Sigmoid colon (tissue), 4 donors: ENCODE data around the gene EEFSEC.

ENCODE experiments used
- CTCF ChIP-seq, 4 experiments: fragments of 450-650 bp in 3 of 4; fragments of 200-600 bp in 1 of 4; IDR thresholded peaks; one replicate each; pipeline ENCODE4 v1.5.1; 2016 to 2019; ENCODE audit warnings: antibody characterized with exemption in 4 of 4, mild to moderate bottlenecking in 3 of 4, moderate library complexity in 2 of 4
- POLR2A ChIP-seq, 2 donors: fragments of 450-650 bp; IDR thresholded peaks; one replicate each; pipeline ENCODE4 v1.6.1; 2016; ENCODE audit warnings: antibody characterized with exemption in 2 of 2, mild to moderate bottlenecking in 2 of 2, moderate library complexity in 2 of 2
- POLR2AphosphoS5 ChIP-seq, 4 donors: sonication (generic); formaldehyde crosslinking; IDR thresholded peaks; one replicate each; pipeline ENCODE4 v1.6.1; 2017; ENCODE audit warnings: antibody characterized with exemption in 4 of 4

- TF ChIP-seq CTCF (IDR thresholded peaks at IDR 0.05): no peak
- no peak for TF ChIP-seq POLR2A (IDR thresholded peaks at IDR 0.05)
- TF ChIP-seq POLR2AphosphoS5 (IDR thresholded peaks at IDR 0.05): no peak
Measured at GRCh38 chr3:128177865-128178264, 24.6 kb downstream of the EEFSEC start.
